ENCODE data around the gene ZNF777.

Gene ZNF777

GRCh38 chr7:149463500-149464161 lies 2.8 kb upstream of the ZNF777 start:
- H4K20me1 ChIP-seq (ENCODE audit: insufficient read depth, low read length), result no peaks in the 10 kb centered on the region
- DNase-seq, result no peak
- H3F3A ChIP-seq (ENCODE audit: insufficient read depth, low read length), result peaks cover 3% of the 10 kb centered on the region; the same call in 1 of the 2 replicates
- no peak overlapping the region for H3K4me2 ChIP-seq (ENCODE audit: low read depth, low read length)
- no peak overlapping the region for H3K27ac ChIP-seq (ENCODE audit: low read length)
- H3K36me3 ChIP-seq (replicated peaks; ENCODE audit: insufficient read depth, low read length), result no peaks in the 10 kb centered on the region
- no peaks in the 10 kb centered on the region for H3K9me3 ChIP-seq (replicated peaks; ENCODE audit: insufficient read depth, low read length)
- peaks cover 10% of the 10 kb centered on the region for H3K79me2 ChIP-seq (ENCODE audit: low read length)
- no peaks in the 10 kb centered on the region for H3K9me2 ChIP-seq (replicated peaks; ENCODE audit: insufficient read depth, low read length)
- peaks cover 10% of the 10 kb centered on the region; the same call in 1 of the 2 replicates for H3K4me1 ChIP-seq (ENCODE audit: low read length)
- H3K9ac ChIP-seq (ENCODE audit: low read length), result no peak overlapping the region
- H2AFZ ChIP-seq (ENCODE audit: low read length), result no peak overlapping the region
- H3K27me3 ChIP-seq (replicated peaks; ENCODE audit: insufficient read depth, low read length), result no peaks in the 10 kb centered on the region; the same call in 1 of the 2 replicates
- TF ChIP-seq CTCF (IDR thresholded peaks at IDR 0.05; ENCODE audit: low read length), result no peak
- no peak for TF ChIP-seq EZH2 (optimal IDR thresholded peaks at IDR 0.05; ENCODE audit: low read depth, low read length)
- no peak for TF ChIP-seq EZH2phosphoT487 (IDR thresholded peaks at IDR 0.05; ENCODE audit: low read length)
- no peak overlapping the region for H3K4me3 ChIP-seq (ENCODE audit: low read length)

GRCh38 chr7:149462101-149462520 lies 1.2 kb upstream of the ZNF777 start:
- H3F3A ChIP-seq (ENCODE audit: insufficient read depth, low read length), result peaks cover 3% of the 10 kb centered on the region; the same call in 1 of the 2 replicates
- peaks cover 25% of the 10 kb centered on the region for H3K79me2 ChIP-seq (ENCODE audit: low read length)
- H3K36me3 ChIP-seq (replicated peaks; ENCODE audit: insufficient read depth, low read length), result no peaks in the 10 kb centered on the region
- H3K27me3 ChIP-seq (replicated peaks; ENCODE audit: insufficient read depth, low read length), result no peaks in the 10 kb centered on the region; the same call in 1 of the 2 replicates
- H3K4me2 ChIP-seq (ENCODE audit: low read depth, low read length), result no peak overlapping the region
- DNase-seq, result no peak
- TF ChIP-seq CTCF (IDR thresholded peaks at IDR 0.05; ENCODE audit: low read length), result no peak
- TF ChIP-seq EZH2phosphoT487 (IDR thresholded peaks at IDR 0.05; ENCODE audit: low read length), result no peak
- no peak for TF ChIP-seq EZH2 (optimal IDR thresholded peaks at IDR 0.05; ENCODE audit: low read depth, low read length)
- H3K4me3 ChIP-seq (ENCODE audit: low read length), result no peak overlapping the region
- H3K9me2 ChIP-seq (replicated peaks; ENCODE audit: insufficient read depth, low read length), result no peaks in the 10 kb centered on the region
- no peak overlapping the region for H3K9ac ChIP-seq (ENCODE audit: low read length)
- H4K20me1 ChIP-seq (ENCODE audit: insufficient read depth, low read length), result no peaks in the 10 kb centered on the region
- H3K9me3 ChIP-seq (replicated peaks; ENCODE audit: insufficient read depth, low read length), result no peaks in the 10 kb centered on the region
- no peak overlapping the region for H3K27ac ChIP-seq (ENCODE audit: low read length)
- peaks cover 12% of the 10 kb centered on the region; the same call in 1 of the 2 replicates for H3K4me1 ChIP-seq (ENCODE audit: low read length)
- no peak overlapping the region for H2AFZ ChIP-seq (ENCODE audit: low read length)

- H3K9me3 ChIP-seq (replicated peaks; ENCODE audit: insufficient read depth, low read length), result no peaks in the 10 kb centered on the region
- no peak for TF ChIP-seq CTCF (IDR thresholded peaks at IDR 0.05; ENCODE audit: low read length)
- no peak for TF ChIP-seq EZH2phosphoT487 (IDR thresholded peaks at IDR 0.05; ENCODE audit: low read length)
- TF ChIP-seq EZH2 (optimal IDR thresholded peaks at IDR 0.05; ENCODE audit: low read depth, low read length), result no peak
- H3K79me2 ChIP-seq (ENCODE audit: low read length), result peaks cover 35% of the 10 kb centered on the region
- DNase-seq, result peak; percentile 41
- H4K20me1 ChIP-seq (ENCODE audit: insufficient read depth, low read length), result no peaks in the 10 kb centered on the region
- H2AFZ ChIP-seq (ENCODE audit: low read length), result no peak overlapping the region
- H3K9ac ChIP-seq (ENCODE audit: low read length), result peak overlapping the region; percentile 32; the same call in 1 of the 2 replicates
- peak overlapping the region; percentile 40; the same call in 1 of the 2 replicates for H3K4me2 ChIP-seq (ENCODE audit: low read depth, low read length)
- peaks cover 12% of the 10 kb centered on the region; the same call in 1 of the 2 replicates for H3K4me1 ChIP-seq (ENCODE audit: low read length)
- H3K4me3 ChIP-seq (ENCODE audit: low read length), result peak overlapping the region; percentile 62
- H3K27ac ChIP-seq (ENCODE audit: low read length), result no peak overlapping the region
- H3F3A ChIP-seq (ENCODE audit: insufficient read depth, low read length), result peaks cover 3% of the 10 kb centered on the region; the same call in 1 of the 2 replicates
- H3K9me2 ChIP-seq (replicated peaks; ENCODE audit: insufficient read depth, low read length), result no peaks in the 10 kb centered on the region
- no peaks in the 10 kb centered on the region; the same call in none of the 2 replicates for H3K36me3 ChIP-seq (replicated peaks; ENCODE audit: insufficient read depth, low read length)
- no peaks in the 10 kb centered on the region; the same call in 1 of the 2 replicates for H3K27me3 ChIP-seq (replicated peaks; ENCODE audit: insufficient read depth, low read length)
These were observed 1.1 kb downstream of the ZNF777 start for GRCh38 chr7:149459540-149460452.
